ENCODE data around the gene TP53I3.

TP53I3 gene

GRCh38 chr2:24107336-24107735, 22.7 kb upstream of the TP53I3 start:
- no peaks in the 10 kb centered on the region for H3K79me2 ChIP-seq (ENCODE audit: insufficient read depth, low read length)
- no peak overlapping the region for H3K4me2 ChIP-seq (ENCODE audit: low read depth, low read length, poor library complexity, severe bottlenecking)
- H3F3A ChIP-seq (ENCODE audit: low read depth) = no peaks in the 10 kb centered on the region
- H3K9me3 ChIP-seq (ENCODE audit: insufficient read depth, low read depth, low read length) = peaks cover 2% of the 10 kb centered on the region; the same call in 1 of the 2 replicates
- TF ChIP-seq CTCF (conservative IDR thresholded peaks at IDR 0.05; ENCODE audit: low read length) (no peak), EZH2phosphoT487 (IDR thresholded peaks at IDR 0.05; ENCODE audit: borderline replicate concordance) (no peak)
- no peak overlapping the region for H3K9ac ChIP-seq (ENCODE audit: low read depth, low read length, poor library complexity, severe bottlenecking)
- no peaks in the 10 kb centered on the region for H3K27me3 ChIP-seq (ENCODE audit: insufficient read depth, low read length, poor library complexity, severe bottlenecking)
- no peak overlapping the region for H3K4me3 ChIP-seq (ENCODE audit: low read length, poor library complexity, severe bottlenecking)
- H3K9me2 ChIP-seq (replicated peaks; ENCODE audit: low read depth, low read length) = no peaks in the 10 kb centered on the region
- no peaks in the 10 kb centered on the region for H3K36me3 ChIP-seq (ENCODE audit: insufficient read depth, low read length)
- H3K4me1 ChIP-seq (ENCODE audit: insufficient read depth, low read length, poor library complexity, severe bottlenecking) = no peaks in the 10 kb centered on the region
- no peaks in the 10 kb centered on the region for H4K20me1 ChIP-seq (ENCODE audit: insufficient read depth, low read length, poor library complexity, severe bottlenecking)
- H2AFZ ChIP-seq (ENCODE audit: low read length) = no peak overlapping the region

GRCh38 chr2:24106786-24107185, 22.2 kb upstream of the TP53I3 start:
- H3K4me3 ChIP-seq (ENCODE audit: low read length, poor library complexity, severe bottlenecking) = no peak overlapping the region
- no peaks in the 10 kb centered on the region for H3F3A ChIP-seq (ENCODE audit: low read depth)
- no peaks in the 10 kb centered on the region for H3K36me3 ChIP-seq (ENCODE audit: insufficient read depth, low read length)
- H3K4me2 ChIP-seq (ENCODE audit: low read depth, low read length, poor library complexity, severe bottlenecking) = no peak overlapping the region
- no peak overlapping the region for H2AFZ ChIP-seq (ENCODE audit: low read length)
- no peak overlapping the region for H3K9ac ChIP-seq (ENCODE audit: low read depth, low read length, poor library complexity, severe bottlenecking)
- H4K20me1 ChIP-seq (ENCODE audit: insufficient read depth, low read length, poor library complexity, severe bottlenecking) = no peaks in the 10 kb centered on the region
- H3K9me3 ChIP-seq (ENCODE audit: insufficient read depth, low read depth, low read length) = peaks cover 2% of the 10 kb centered on the region; the same call in 1 of the 2 replicates
- H3K4me1 ChIP-seq (ENCODE audit: insufficient read depth, low read length, poor library complexity, severe bottlenecking) = no peaks in the 10 kb centered on the region
- H3K9me2 ChIP-seq (replicated peaks; ENCODE audit: low read depth, low read length) = no peaks in the 10 kb centered on the region
- no peaks in the 10 kb centered on the region for H3K27me3 ChIP-seq (ENCODE audit: insufficient read depth, low read length, poor library complexity, severe bottlenecking)
- no peaks in the 10 kb centered on the region for H3K79me2 ChIP-seq (ENCODE audit: insufficient read depth, low read length)
- no peak for TF ChIP-seq EZH2phosphoT487 (IDR thresholded peaks at IDR 0.05; ENCODE audit: borderline replicate concordance)

DNA sequence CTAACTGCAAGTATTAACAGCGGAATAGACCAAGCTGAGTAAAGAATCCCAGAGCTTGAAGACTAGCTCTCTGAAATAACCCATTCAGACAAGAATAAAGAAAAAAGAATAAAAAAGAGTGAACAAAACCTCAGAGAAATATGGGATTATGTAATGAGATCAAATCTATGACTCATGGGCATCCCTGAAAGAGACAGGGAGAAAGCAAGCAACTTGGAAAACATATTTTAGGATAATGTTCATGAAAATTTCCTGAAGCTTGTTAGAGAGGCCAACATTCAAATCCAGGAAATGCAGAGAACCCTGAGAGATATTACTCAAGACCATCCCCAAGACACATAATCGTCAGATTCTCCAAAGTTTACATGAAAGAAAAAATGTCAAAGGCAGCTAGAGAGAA, 21.2 kb upstream of the TP53I3 start:
- Histone ChIP-seq H3K9me3 (ENCODE audit: insufficient read depth, low read depth, low read length) (peaks cover 2% of the 10 kb centered on the region; the same call in 1 of the 2 replicates), H3F3A (ENCODE audit: low read depth) (no peaks in the 10 kb centered on the region), H4K20me1 (ENCODE audit: insufficient read depth, low read length, poor library complexity, severe bottlenecking) (no peaks in the 10 kb centered on the region), H2AFZ (ENCODE audit: low read length) (no peak overlapping the region), H3K9me2 (replicated peaks; ENCODE audit: low read depth, low read length) (no peaks in the 10 kb centered on the region), H3K36me3 (ENCODE audit: insufficient read depth, low read length) (no peaks in the 10 kb centered on the region), H3K4me1 (ENCODE audit: insufficient read depth, low read length, poor library complexity, severe bottlenecking) (no peaks in the 10 kb centered on the region), H3K9ac (ENCODE audit: low read depth, low read length, poor library complexity, severe bottlenecking) (no peak overlapping the region), H3K4me2 (ENCODE audit: low read depth, low read length, poor library complexity, severe bottlenecking) (no peak overlapping the region), H3K27me3 (ENCODE audit: insufficient read depth, low read length, poor library complexity, severe bottlenecking) (no peaks in the 10 kb centered on the region), H3K79me2 (ENCODE audit: insufficient read depth, low read length) (no peaks in the 10 kb centered on the region), H3K4me3 (ENCODE audit: low read length, poor library complexity, severe bottlenecking) (no peak overlapping the region)
- TF ChIP-seq CTCF (conservative IDR thresholded peaks at IDR 0.05; ENCODE audit: low read length) (no peak), EZH2phosphoT487 (IDR thresholded peaks at IDR 0.05; ENCODE audit: borderline replicate concordance) (no peak)

- no peaks in the 10 kb centered on the region for H3K9me2 ChIP-seq (replicated peaks; ENCODE audit: low read depth, low read length)
- H3K4me1 ChIP-seq (ENCODE audit: insufficient read depth, low read length, poor library complexity, severe bottlenecking) = no peaks in the 10 kb centered on the region
- no peaks in the 10 kb centered on the region for H3F3A ChIP-seq (ENCODE audit: low read depth)
- H3K9ac ChIP-seq (ENCODE audit: low read depth, low read length, poor library complexity, severe bottlenecking) = no peak overlapping the region
- H3K36me3 ChIP-seq (ENCODE audit: insufficient read depth, low read length) = no peaks in the 10 kb centered on the region
- H3K9me3 ChIP-seq (ENCODE audit: insufficient read depth, low read depth, low read length) = peaks cover 2% of the 10 kb centered on the region; the same call in 1 of the 2 replicates
- no peaks in the 10 kb centered on the region for H3K27me3 ChIP-seq (ENCODE audit: insufficient read depth, low read length, poor library complexity, severe bottlenecking)
- H3K79me2 ChIP-seq (ENCODE audit: insufficient read depth, low read length) = no peaks in the 10 kb centered on the region
- TF ChIP-seq CTCF (conservative IDR thresholded peaks at IDR 0.05; ENCODE audit: low read length) = no peak
- no peak for TF ChIP-seq EZH2phosphoT487 (IDR thresholded peaks at IDR 0.05; ENCODE audit: borderline replicate concordance)
- H4K20me1 ChIP-seq (ENCODE audit: insufficient read depth, low read length, poor library complexity, severe bottlenecking) = no peaks in the 10 kb centered on the region
- no peak overlapping the region for H3K4me2 ChIP-seq (ENCODE audit: low read depth, low read length, poor library complexity, severe bottlenecking)
- H2AFZ ChIP-seq (ENCODE audit: low read length) = no peak overlapping the region
- no peak overlapping the region for H3K4me3 ChIP-seq (ENCODE audit: low read length, poor library complexity, severe bottlenecking)
Observed at GRCh38 chr2:24104906-24105305, 20.3 kb upstream of the TP53I3 start.

All from Loucy (cell line).